PC-3 (cell line): Measurements from ENCODE around the gene ARHGEF25.

Experiments
- EZH2 ChIP-seq: fragments of 300-600 bp; sonication (generic); IDR thresholded peaks from one replicate; pipeline ENCODE4 v1.6.1; 2017; ENCODE audit warnings: antibody characterized with exemption, mild to moderate bottlenecking, low read length; ENCODE audit not compliant: unreplicated experiment
- EZH2phosphoT487 ChIP-seq: fragments of 300-600 bp; sonication (generic); IDR thresholded peaks from 2 replicates; pipeline ENCODE4 v1.6.1; 2018; ENCODE audit warnings: mild to moderate bottlenecking, antibody characterized with exemption, low read length, borderline replicate concordance
- TF ChIP-seq, protein P1 (sequence below): fragments of 300-600 bp; sonication (generic); conservative IDR thresholded peaks from 2 replicates; pipeline ENCODE4 v1.5.1; 2017; ENCODE audit warnings: antibody characterized with exemption, low read depth, mild to moderate bottlenecking, low read length

DNA sequence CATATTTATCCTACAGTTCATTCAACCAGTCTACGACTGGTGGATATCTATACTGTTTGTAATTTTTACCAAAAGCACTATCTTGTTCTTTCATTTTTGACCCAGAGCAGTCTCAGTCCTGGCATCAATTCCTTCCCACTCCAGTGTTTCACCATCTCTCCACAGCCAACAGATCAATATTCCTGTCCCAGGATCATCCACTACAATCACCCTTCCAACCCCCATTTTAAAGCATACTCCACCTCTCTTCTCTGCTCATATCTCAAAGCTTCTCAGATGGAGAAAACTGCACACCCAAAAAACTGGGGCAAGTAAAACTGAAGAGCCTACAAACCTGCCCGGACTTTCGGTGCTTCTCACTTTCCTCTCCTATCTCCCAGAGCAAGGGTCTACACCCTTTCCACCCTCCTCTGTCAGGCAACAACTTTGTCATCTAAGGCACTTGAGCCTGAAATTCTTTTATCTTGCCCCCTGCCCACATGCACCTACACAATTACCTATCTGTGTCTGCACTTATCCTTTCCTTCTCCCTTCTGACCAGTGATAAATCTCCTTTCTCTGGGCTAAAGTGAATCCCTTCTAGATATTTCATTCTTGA is 24.3 kb upstream of the ARHGEF25 start:
- TF ChIP-seq, protein P1, sequence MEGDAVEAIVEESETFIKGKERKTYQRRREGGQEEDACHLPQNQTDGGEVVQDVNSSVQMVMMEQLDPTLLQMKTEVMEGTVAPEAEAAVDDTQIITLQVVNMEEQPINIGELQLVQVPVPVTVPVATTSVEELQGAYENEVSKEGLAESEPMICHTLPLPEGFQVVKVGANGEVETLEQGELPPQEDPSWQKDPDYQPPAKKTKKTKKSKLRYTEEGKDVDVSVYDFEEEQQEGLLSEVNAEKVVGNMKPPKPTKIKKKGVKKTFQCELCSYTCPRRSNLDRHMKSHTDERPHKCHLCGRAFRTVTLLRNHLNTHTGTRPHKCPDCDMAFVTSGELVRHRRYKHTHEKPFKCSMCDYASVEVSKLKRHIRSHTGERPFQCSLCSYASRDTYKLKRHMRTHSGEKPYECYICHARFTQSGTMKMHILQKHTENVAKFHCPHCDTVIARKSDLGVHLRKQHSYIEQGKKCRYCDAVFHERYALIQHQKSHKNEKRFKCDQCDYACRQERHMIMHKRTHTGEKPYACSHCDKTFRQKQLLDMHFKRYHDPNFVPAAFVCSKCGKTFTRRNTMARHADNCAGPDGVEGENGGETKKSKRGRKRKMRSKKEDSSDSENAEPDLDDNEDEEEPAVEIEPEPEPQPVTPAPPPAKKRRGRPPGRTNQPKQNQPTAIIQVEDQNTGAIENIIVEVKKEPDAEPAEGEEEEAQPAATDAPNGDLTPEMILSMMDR, result no peak
- TF ChIP-seq EZH2 (no peak), EZH2phosphoT487 (no peak)
